HG03565 (cell line): ENCODE results near the gene PIGW.

ENCODE experiments used
- ATAC-seq: cut with Tn5 transposase; IDR thresholded peaks from one replicate; pipeline ENCODE4 v1.9.1; 2021; ENCODE audit warnings: mild to moderate bottlenecking, moderate library complexity; ENCODE audit not compliant: unreplicated experiment

Gene PIGW

DNA sequence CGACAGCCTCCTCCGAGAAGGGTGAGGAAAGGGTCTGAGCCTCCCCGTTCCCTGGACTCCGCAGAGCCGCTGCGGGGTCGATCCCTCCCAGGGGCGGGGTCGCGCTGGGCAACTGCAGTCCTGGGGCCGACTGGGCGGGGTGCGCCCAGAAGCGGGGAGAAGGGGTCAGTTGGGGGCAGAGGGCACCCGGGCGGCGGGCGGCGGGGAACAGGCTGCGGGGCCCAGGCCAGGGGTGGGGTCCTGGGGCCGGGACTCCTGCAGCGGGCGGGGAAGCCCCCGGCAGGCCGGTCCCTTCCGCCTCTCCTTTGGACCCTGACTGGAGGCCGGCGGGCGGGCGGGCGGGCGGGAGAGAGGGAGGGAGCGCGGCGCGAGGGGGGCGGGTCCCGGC is 10.3 kb downstream of the PIGW start:
- no peak for ATAC-seq

DNA sequence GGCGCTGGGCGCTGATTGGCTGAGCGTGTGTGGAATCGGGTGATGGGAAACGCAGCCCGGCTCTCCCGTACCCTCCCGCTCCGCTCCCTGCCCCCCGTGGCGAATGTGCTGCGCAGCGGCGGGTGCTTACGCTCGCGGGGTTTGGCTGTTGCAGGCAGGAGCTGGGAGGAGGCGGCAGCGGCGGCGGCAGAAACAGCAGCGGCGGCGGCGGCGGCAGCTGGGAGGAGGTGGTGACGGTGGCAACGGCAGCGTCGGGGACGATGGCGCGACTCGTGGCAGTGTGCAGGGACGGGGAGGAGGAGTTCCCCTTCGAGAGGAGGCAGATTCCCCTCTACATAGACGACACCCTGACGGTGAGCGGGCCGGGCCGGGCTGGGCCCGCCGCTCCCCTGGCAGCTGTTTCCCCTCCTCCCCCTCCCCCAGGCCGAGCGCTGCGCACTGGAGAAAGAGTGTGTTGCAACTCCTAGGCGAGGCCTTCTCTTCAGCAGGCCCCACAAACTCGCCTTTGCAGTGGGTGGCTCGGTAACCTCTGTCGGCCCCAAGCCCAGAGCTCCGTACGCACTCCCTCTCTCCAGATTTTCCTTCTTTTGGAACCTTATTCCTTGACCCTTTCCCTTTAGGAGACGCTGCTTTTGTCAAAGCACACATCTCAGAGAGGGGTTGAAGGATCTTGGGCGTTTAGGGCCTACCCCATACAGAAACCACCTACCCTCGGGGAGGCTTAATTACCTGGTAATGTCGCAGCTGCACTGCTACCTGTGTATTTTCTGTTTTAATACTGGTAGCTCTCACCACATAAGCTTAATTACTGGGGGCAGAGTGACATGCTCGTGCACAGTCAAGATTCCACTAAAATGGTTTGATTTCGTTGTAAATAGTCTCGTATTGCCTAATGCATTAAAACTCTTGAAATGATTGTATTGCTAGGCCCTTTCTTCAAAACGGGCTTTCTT is 11.0 kb downstream of the PIGW start:
- ATAC-seq = peak; percentile 49

DNA sequence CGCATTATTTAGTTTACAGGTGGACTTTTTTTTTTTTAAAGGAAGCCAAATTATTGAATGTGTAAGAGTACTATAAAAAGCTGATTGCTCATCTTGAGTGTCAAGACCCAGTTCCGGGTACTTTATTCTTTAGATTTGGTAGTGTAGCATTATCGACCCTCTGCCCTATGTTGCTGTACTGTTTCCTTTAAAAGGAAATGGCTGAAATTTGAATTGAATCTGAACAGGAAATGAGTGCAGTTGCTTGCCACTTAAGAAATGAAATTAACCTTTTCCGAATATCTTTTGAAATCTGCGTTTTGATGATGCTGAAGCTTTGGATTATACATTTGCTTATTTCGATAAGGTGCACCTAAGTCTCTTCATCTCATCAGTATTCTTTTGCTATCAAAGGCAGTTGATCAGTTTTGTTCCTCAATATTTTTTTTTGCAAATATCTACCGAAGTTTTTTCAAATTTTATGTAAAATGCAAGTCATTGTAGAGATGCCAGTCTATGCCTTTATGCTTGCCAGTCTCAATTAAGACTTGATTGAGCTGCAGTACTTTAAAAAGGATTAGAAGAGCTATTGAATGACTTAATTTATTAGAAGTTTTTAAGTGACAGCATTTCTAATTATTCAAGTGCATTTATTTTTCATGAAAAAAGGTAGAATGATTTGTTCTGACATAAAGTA is 11.8 kb downstream of the PIGW start:
- no peak for ATAC-seq

DNA sequence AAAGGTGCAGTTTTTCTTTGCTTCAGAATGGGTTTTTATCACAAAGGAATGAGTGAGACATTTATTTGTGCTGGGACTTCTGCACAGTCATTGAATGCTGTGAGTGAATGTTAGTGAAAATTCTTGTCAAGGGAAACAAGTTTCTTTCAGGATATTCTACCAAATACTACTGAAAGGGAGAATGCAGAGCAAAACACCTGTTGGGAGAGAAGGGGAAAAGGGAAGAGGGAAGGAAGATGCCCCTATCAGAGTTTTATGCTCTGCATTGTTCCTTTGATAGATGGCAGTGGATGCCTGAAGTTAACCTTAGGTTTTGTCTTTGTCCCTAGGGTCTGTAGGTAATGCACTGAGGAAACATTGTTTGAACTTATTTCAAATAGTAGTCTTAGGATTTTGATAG is 13.0 kb downstream of the PIGW start:
- no peak for ATAC-seq

DNA sequence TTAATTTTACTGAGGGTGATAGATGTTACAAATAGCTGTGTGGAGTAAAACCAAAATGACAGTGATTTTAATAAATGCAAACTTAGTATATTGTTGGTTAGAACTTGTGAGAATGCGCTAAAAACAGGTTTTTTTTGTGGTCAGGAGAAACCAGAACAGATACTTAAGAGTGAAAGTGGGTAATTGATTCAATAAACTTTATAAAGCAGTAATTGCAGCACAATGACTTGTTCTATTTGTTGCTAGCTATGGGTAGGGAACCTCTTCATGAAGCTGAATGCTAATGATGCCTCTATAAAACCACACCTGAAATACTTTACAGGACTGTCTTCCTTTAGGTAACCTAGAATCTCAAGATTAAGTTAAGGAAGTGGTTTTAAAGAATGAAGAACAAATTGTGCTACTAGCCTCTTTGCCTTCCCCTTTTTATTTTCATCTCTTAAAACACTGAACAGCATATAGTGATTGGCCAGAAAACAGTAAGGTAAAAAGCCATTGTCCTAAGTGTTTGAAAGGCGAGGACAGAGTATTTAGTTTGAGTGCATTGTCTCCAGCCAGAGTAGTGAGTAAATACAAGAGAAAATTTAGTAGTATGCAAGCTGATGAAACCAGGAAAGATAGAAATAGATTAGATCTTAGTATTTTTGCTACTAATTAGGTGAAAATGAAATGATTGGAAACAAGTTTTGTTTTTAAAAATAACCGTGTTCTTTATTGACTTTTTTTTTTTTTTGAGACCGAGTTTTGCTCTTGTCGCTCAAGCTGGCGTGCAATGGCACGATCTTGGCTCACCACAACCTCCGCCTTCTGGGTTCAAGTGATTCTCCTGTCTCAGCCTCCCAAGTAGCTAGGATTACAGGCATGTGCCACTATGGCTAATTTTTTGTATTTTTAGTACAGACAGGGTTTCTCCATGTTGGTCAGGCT is 16.0 kb downstream of the PIGW start:
- no peak for ATAC-seq

- no peak for ATAC-seq
These were observed 18.7 kb downstream of the PIGW start for GRCh38 chr17:36553459-36553858.

GRCh38 chr17:36566081-36566480 is 31.3 kb downstream of the PIGW start:
- ATAC-seq = no peak

GRCh38 chr17:36575028-36575427 is 40.2 kb downstream of the PIGW start:
- no peak for ATAC-seq

DNA sequence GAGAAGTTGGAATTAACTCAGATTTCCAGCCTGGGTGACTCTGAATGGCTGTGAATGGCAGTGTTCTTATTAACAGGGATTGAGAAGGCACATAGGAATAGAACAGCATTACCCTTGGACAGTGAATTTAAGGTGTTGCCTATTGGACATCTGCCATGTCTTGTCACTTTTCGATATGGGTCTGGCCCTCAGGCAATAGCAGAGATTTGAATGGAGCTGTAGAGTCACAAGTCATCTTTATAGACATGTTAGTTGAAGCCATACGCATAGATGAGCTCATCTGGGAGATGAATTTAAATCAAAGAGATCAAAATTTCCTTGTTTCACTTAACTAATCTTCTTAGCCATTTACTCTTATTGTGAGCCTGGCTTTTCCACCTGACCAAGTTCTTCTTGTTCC is 42.0 kb downstream of the PIGW start:
- ATAC-seq = no peak

GRCh38 chr17:36578671-36579070 is 43.9 kb downstream of the PIGW start:
- ATAC-seq = no peak

DNA sequence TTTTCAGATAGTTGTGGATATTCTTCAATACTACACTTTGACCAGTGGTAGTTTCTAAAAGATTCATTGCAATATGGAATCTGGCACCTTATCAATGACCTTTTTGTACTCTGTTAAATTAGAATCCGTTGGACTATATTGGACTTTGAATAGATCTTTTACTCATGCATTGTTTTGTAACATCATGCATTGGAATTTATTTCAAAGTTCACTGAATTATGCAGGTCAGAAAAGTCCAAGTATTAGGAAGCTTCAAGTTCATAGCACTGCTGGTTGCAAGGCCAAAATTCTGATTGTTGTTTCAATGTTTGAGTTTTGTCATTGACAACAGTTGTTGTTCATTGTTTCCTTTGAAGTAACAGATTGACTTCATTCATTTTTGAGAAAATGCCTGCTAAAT is 49.0 kb downstream of the PIGW start:
- no peak for ATAC-seq

DNA sequence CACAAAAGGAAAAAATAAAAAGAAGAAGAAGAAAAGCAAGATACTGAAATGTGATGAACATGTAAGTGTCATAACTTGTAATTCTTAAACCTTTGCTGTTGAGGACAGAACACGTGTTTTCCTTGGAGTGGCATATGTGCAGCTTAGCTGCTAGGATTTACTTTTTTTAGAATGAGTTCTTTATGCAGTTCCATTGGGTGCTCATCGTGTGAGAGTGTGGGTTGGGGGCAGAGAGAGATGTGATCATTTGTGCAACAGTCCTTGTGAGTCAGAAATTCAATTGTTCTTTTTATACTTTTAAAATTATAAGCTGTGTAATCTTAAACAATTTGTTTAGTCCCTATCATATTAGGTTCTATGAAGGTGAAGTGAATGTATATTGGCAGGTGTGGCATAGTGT is 51.4 kb downstream of the PIGW start:
- no peak for ATAC-seq
